ENCODE measurements around the gene SIPA1L3.
A peak's percentile ranks its signal among the peaks of the same experiment; 100 is the strongest.

Gene SIPA1L3

DNA sequence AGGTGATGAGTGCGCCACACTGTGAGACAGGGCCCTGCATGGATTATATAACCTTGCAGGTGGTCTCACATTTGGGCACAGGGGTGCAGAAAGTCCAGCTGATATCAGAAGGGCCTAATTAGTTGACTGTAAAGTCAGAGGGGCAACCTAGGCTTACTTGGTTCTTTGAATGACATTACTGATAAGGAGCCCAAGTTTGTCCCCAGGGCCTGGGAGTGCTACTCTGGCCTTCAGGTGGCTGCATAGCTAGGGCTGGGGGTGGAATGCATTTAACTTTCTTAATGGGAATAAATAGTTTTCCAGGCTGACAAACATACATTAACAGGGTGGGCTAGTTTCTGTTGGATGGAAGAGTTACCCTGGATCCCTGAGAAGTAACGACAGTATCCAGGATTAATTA lies 3.9 kb upstream of the SIPA1L3 start:
- H2BK5ac ChIP-seq (ENCODE audit: low read length) = no peak overlapping the region
- H3K4me1 ChIP-seq (ENCODE audit: control insufficient read depth in 2 of 2, insufficient read depth in 1 of 2, low read depth in 1 of 2, low read length in 2 of 2) = peaks cover 6 to 9% of the 10 kb centered on the region in 2 donors
- no peaks in the 10 kb centered on the region for H3K9me3 ChIP-seq (replicated peaks in 1 of 2; ENCODE audit: control insufficient read depth in 2 of 2, insufficient read depth in 1 of 2, low read depth in 1 of 2, low read length in 2 of 2)
- no peaks in the 10 kb centered on the region for H3K36me3 ChIP-seq (replicated peaks in 1 of 2; ENCODE audit: control insufficient read depth in 2 of 2, insufficient read depth in 2 of 2, low read length in 2 of 2)
- no peak overlapping the region for H3K18ac ChIP-seq (ENCODE audit: low read length)
- H3K79me1 ChIP-seq (ENCODE audit: low read depth, low read length) = peaks cover 7% of the 10 kb centered on the region
- H2AFZ ChIP-seq (ENCODE audit: low read length) = no peak overlapping the region
- no peak overlapping the region for H4K91ac ChIP-seq (ENCODE audit: low read depth, low read length, poor library complexity)
- no peak overlapping the region for H3K9ac ChIP-seq (ENCODE audit: low read depth, low read length, poor library complexity)
- no peak overlapping the region for H3K4me3 ChIP-seq (ENCODE audit: low read length in 2 of 2)
- H2BK120ac ChIP-seq (ENCODE audit: low read depth, low read length) = no peak overlapping the region
- no peak overlapping the region for H2BK15ac ChIP-seq (ENCODE audit: low read length)
- H4K8ac ChIP-seq (ENCODE audit: low read depth, low read length) = no peak overlapping the region
- H3K14ac ChIP-seq (ENCODE audit: low read length) = no peak overlapping the region
- no peak overlapping the region for H3K23ac ChIP-seq (ENCODE audit: low read depth, low read length, poor library complexity)
- no peak overlapping the region for H2AK5ac ChIP-seq (ENCODE audit: low read depth, low read length)
- H3K4ac ChIP-seq (ENCODE audit: low read length) = no peak overlapping the region
- no peaks in the 10 kb centered on the region for H3K27me3 ChIP-seq (ENCODE audit: control insufficient read depth in 3 of 3, insufficient read depth in 3 of 3, low read depth in 1 of 3, low read length in 3 of 3)
- H3K27ac ChIP-seq (replicated peaks; ENCODE audit: low read length) = no peak overlapping the region
- no peak overlapping the region for H2BK12ac ChIP-seq (ENCODE audit: low read length)
- DNase-seq (ENCODE audit: low spot score) = no peak
- WGBS, 2 donors (ENCODE audit: extremely low coverage in 2 of 2, insufficient read length in 2 of 2, insufficient replicate concordance in 1 of 2) = no CpG with 5 or more reads among the region's 2 CpGs
- no peak overlapping the region for H3K4me2 ChIP-seq (ENCODE audit: insufficient read depth, low read length, poor library complexity, severe bottlenecking)

DNA sequence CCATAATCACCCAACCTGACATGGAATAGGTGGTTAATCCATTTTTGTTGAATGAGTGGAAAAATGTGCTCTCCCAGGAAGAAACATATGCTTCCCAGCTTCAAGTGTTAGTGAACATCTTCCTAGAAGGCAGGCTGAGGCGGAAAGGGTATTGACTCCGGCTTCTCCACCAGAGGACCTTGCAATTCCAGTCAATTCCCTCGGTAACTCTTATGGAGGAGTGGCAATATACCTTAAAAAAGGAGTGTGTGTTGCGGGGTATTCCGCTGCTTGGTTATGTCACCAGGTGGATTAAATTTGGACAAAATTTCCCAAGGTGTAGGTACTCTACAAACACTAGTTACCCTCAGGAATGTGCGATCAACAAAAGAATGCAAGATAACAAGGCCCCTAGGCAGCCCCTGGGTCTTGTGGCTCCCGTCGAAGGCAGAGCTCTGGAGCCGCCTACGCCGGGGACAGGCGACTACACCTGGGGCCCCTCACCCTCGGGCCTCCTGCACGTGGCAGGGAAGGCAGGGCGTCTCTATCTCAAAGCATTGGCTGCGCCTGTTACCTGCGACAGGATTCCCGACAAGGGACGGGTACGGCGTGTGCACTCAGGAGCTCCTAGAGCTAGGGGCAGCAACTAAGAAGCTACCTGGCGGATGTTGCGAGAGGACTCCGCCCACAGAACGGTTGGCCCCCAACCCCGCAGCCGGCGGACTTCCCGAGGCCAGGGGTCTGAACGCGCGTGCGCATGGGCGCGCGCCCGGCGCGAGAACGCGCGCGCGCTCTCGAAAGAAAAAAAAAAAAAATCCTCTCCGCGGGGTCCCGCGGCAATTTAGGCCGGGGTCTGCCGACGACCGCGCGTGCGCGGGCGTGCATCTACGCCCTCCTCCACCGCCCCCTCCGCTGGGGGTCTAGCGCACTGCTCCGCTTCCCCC lies 801 bp upstream of the SIPA1L3 start, which contains the start of gene WDR87:
Gene WDR87, minus strand, starts transcription at position 649 of the 923 bp plus-strand sequence. CDS start 8,355 bp downstream, outside the sequence.
- Histone ChIP-seq H2AFZ (ENCODE audit: low read length) (peak within 1 kb of the TSS; percentile 98), H3K9me3 (replicated peaks in 1 of 2; ENCODE audit: control insufficient read depth in 2 of 2, insufficient read depth in 1 of 2, low read depth in 1 of 2, low read length in 2 of 2) (no peaks in the 10 kb centered on the region), H3K79me1 (ENCODE audit: low read depth, low read length) (peaks cover 7% of the 10 kb centered on the region), H3K9ac (ENCODE audit: low read depth, low read length, poor library complexity) (peak within 1 kb of the TSS; percentile 97), H3K18ac (ENCODE audit: low read length) (peak within 1 kb of the TSS; percentile 96), H4K8ac (ENCODE audit: low read depth, low read length) (peak within 1 kb of the TSS; percentile 98), H2AK5ac (ENCODE audit: low read depth, low read length) (no peak within 1 kb of the TSS), H3K4me2 (ENCODE audit: insufficient read depth, low read length, poor library complexity, severe bottlenecking) (peak within 1 kb of the TSS; percentile 98), H2BK5ac (ENCODE audit: low read length) (peak within 1 kb of the TSS; percentile 95), H3K27ac (replicated peaks; ENCODE audit: low read length) (peak within 1 kb of the TSS; percentile 97), H3K27me3 (ENCODE audit: control insufficient read depth in 3 of 3, insufficient read depth in 3 of 3, low read depth in 1 of 3, low read length in 3 of 3) (no peaks in the 10 kb centered on the region), H2BK12ac (ENCODE audit: low read length) (peak within 1 kb of the TSS; percentile 94), H2BK15ac (ENCODE audit: low read length) (peak within 1 kb of the TSS; percentile 79), H4K91ac (ENCODE audit: low read depth, low read length, poor library complexity) (no peak within 1 kb of the TSS), H3K4ac (ENCODE audit: low read length) (no peak within 1 kb of the TSS), H3K4me1 (ENCODE audit: control insufficient read depth in 2 of 2, insufficient read depth in 1 of 2, low read depth in 1 of 2, low read length in 2 of 2) (peaks cover 6 to 11% of the 10 kb centered on the region in 2 donors), H3K23ac (ENCODE audit: low read depth, low read length, poor library complexity) (peak within 1 kb of the TSS; percentile 96), H3K36me3 (replicated peaks in 1 of 2; ENCODE audit: control insufficient read depth in 2 of 2, insufficient read depth in 2 of 2, low read length in 2 of 2) (no peaks in the 10 kb centered on the region), H3K4me3 (ENCODE audit: low read length in 2 of 2) (peak within 1 kb of the TSS; percentile 56 to 97), H3K14ac (ENCODE audit: low read length) (peak within 1 kb of the TSS; percentile 98), H2BK120ac (ENCODE audit: low read depth, low read length) (peak within 1 kb of the TSS; percentile 95)
- DNase-seq (ENCODE audit: low spot score) = peak; percentile 90
- WGBS, 2 donors (ENCODE audit: extremely low coverage in 2 of 2, insufficient read length in 2 of 2, insufficient replicate concordance in 1 of 2) = no CpG with 5 or more reads among the region's 63 CpGs

DNA sequence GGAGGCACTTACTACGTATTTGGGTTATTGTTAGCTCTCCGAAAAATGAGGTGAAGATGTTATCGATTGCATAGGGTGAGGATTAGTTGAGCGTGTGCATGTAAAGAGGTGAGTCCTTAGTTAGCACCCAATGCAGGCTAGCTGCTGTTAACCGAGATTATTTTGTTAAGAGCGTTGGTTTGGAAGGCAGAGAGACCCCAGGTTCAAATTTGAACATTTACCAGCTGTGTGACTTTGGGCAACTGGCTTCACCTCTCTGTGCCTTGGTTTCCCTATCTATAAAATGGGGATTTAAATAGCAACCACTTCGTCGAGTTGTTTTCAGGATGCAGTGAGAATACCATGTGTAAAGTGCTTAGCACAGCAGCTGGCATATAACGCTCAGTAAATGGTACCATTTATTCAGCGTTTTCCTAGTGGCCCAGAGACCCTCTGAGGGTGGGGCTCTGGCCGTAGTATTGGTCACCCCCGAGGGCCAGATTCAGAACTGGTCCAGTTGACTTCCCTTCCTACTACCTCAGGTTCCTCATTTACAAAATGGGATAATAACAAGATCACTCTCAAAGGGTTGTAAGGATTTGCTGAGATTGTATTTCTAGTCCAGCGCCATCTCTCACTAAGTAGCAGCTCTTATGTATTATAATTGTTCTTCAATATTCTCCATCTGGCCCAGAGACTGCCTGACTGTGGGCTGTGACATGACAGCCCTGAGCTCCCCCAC lies 887 bp downstream of the SIPA1L3 start:
- Histone ChIP-seq H2AK5ac (ENCODE audit: low read depth, low read length) (no peak overlapping the region), H3K9me3 (replicated peaks in 1 of 2; ENCODE audit: control insufficient read depth in 2 of 2, insufficient read depth in 1 of 2, low read depth in 1 of 2, low read length in 2 of 2) (no peaks in the 10 kb centered on the region), H3K14ac (ENCODE audit: low read length) (no peak overlapping the region), H3K4me1 (ENCODE audit: control insufficient read depth in 2 of 2, insufficient read depth in 1 of 2, low read depth in 1 of 2, low read length in 2 of 2) (peaks cover 6 to 11% of the 10 kb centered on the region in 2 donors), H4K8ac (ENCODE audit: low read depth, low read length) (no peak overlapping the region), H3K4me3 (ENCODE audit: low read length in 2 of 2) (peak overlapping the region; percentile 56 to 97), H3K23ac (ENCODE audit: low read depth, low read length, poor library complexity) (no peak overlapping the region), H3K4ac (ENCODE audit: low read length) (no peak overlapping the region), H3K36me3 (replicated peaks in 1 of 2; ENCODE audit: control insufficient read depth in 2 of 2, insufficient read depth in 2 of 2, low read length in 2 of 2) (no peaks in the 10 kb centered on the region), H3K79me1 (ENCODE audit: low read depth, low read length) (peaks cover 7% of the 10 kb centered on the region), H3K4me2 (ENCODE audit: insufficient read depth, low read length, poor library complexity, severe bottlenecking) (peak overlapping the region; percentile 57), H3K27me3 (ENCODE audit: control insufficient read depth in 3 of 3, insufficient read depth in 3 of 3, low read depth in 1 of 3, low read length in 3 of 3) (no peaks in the 10 kb centered on the region), H3K9ac (ENCODE audit: low read depth, low read length, poor library complexity) (no peak overlapping the region), H2BK5ac (ENCODE audit: low read length) (no peak overlapping the region), H2BK120ac (ENCODE audit: low read depth, low read length) (no peak overlapping the region), H3K18ac (ENCODE audit: low read length) (no peak overlapping the region), H4K91ac (ENCODE audit: low read depth, low read length, poor library complexity) (no peak overlapping the region), H2BK15ac (ENCODE audit: low read length) (no peak overlapping the region), H2BK12ac (ENCODE audit: low read length) (no peak overlapping the region), H2AFZ (ENCODE audit: low read length) (peak overlapping the region; percentile 98), H3K27ac (replicated peaks; ENCODE audit: low read length) (no peak overlapping the region)
- no peak for DNase-seq (ENCODE audit: low spot score)
- WGBS, 2 donors (ENCODE audit: extremely low coverage in 2 of 2, insufficient read length in 2 of 2, insufficient replicate concordance in 1 of 2) = no CpG with 5 or more reads among the region's 13 CpGs

Data from neuronal stem cell (in vitro differentiated cells).